ENCODE measurements around the gene ATG16L2.
"Not testable (repeated sequence)": the region's sequence is repeated elsewhere in the genome, so short reads cannot be mapped to it uniquely, and the experiment has no call there.

The ATG16L2 gene

GRCh38 chr11:72824811-72825505 is 10.7 kb downstream of the ATG16L2 start:
- DNase-seq (ENCODE audit: low spot score), result no peak

- DNase-seq (ENCODE audit: low spot score), result no peak
Measured at GRCh38 chr11:72825661-72826060, 11.4 kb downstream of the ATG16L2 start.

GRCh38 chr11:72826191-72826941 is 12.2 kb downstream of the ATG16L2 start:
- no peak for DNase-seq (ENCODE audit: low spot score)

GRCh38 chr11:72826942-72827480 is 12.8 kb downstream of the ATG16L2 start:
- DNase-seq (ENCODE audit: low spot score), result no peak

GRCh38 chr11:72827656-72828055 is 13.4 kb downstream of the ATG16L2 start:
- DNase-seq (ENCODE audit: low spot score), result not testable (repeated sequence)

- DNase-seq (ENCODE audit: low spot score), result no peak
Measured at GRCh38 chr11:72828081-72828567, 13.9 kb downstream of the ATG16L2 start.

GRCh38 chr11:72828692-72829101 is 14.5 kb downstream of the ATG16L2 start:
- no peak for DNase-seq (ENCODE audit: low spot score)

GRCh38 chr11:72829178-72829577 is 15.0 kb downstream of the ATG16L2 start:
- no peak for DNase-seq (ENCODE audit: low spot score)

GRCh38 chr11:72829884-72830533 is 15.8 kb downstream of the ATG16L2 start:
- DNase-seq (ENCODE audit: low spot score), result no peak

- DNase-seq (ENCODE audit: low spot score), result peak; percentile 21
Measured at GRCh38 chr11:72831521-72832300, 17.5 kb downstream of the ATG16L2 start.

GRCh38 chr11:72832301-72833082 is 18.3 kb downstream of the ATG16L2 start:
- no peak for DNase-seq (ENCODE audit: low spot score)

- DNase-seq (ENCODE audit: low spot score), result no peak
Measured at GRCh38 chr11:72833083-72833733, 19.0 kb downstream of the ATG16L2 start.

- no peak for DNase-seq (ENCODE audit: low spot score)
Measured at GRCh38 chr11:72833811-72834493, 19.7 kb downstream of the ATG16L2 start.

GRCh38 chr11:72834905-72835304 is 20.7 kb downstream of the ATG16L2 start:
- DNase-seq (ENCODE audit: low spot score), result no peak

GRCh38 chr11:72836111-72836510 is 21.9 kb downstream of the ATG16L2 start:
- DNase-seq (ENCODE audit: low spot score), result no peak

GRCh38 chr11:72838691-72839305 is 24.6 kb downstream of the ATG16L2 start:
- no peak for DNase-seq (ENCODE audit: low spot score)

- no peak for DNase-seq (ENCODE audit: low spot score)
Measured at GRCh38 chr11:72840780-72841179, 26.6 kb downstream of the ATG16L2 start.

- DNase-seq (ENCODE audit: low spot score), result no peak
Measured at GRCh38 chr11:72841397-72841796, 27.2 kb downstream of the ATG16L2 start.

- DNase-seq (ENCODE audit: low spot score), result no peak
Measured at GRCh38 chr11:72842126-72842525, 27.9 kb downstream of the ATG16L2 start.

Measured in CD4-positive, alpha-beta T cell treated with Interleukin-6 at 100 ng/mL for 8 hours (primary cell).